HEK293 (cell line): ENCODE data around the gene NGF.
"Not testable (repeated sequence)": the region's sequence is repeated elsewhere in the genome, so short reads cannot be mapped to it uniquely, and the experiment has no call there.

Experiments
- CTCF ChIP-seq: fragments of 450-650 bp; formaldehyde crosslinking; IDR thresholded peaks from 2 replicates; pipeline ENCODE4 v1.5.1; 2016; ENCODE audit warnings: missing biosample characterization, missing genetic modification characterization
- PBX3 ChIP-seq: sonication (generic); formaldehyde crosslinking; IDR thresholded peaks from 2 replicates; pipeline ENCODE4 v1.8.1; 2022; ENCODE audit warnings: mild to moderate bottlenecking, moderate library complexity, missing genetic modification reagents
- SETDB1 ChIP-seq: IDR thresholded peaks from one replicate; pipeline ENCODE4 v1.6.1; 2017; ENCODE audit warnings: mild to moderate bottlenecking, low read length, moderate library complexity, mixed read lengths; ENCODE audit not compliant: insufficient read length
- SP7 ChIP-seq: fragments of 450-650 bp; formaldehyde crosslinking; IDR thresholded peaks from 2 replicates; pipeline ENCODE4 v1.5.1; 2016; ENCODE audit warnings: missing biosample characterization, missing genetic modification characterization
- ZNF121 ChIP-seq: fragments of 450-650 bp; formaldehyde crosslinking; IDR thresholded peaks from 2 replicates; pipeline ENCODE4 v1.5.1; 2016; ENCODE audit warnings: missing biosample characterization, missing genetic modification characterization
- ZNF501 ChIP-seq: fragments of 450-650 bp; formaldehyde crosslinking; IDR thresholded peaks from 2 replicates; pipeline ENCODE4 v1.5.1; 2016; ENCODE audit warnings: missing biosample characterization, missing genetic modification characterization
- ZNF626 ChIP-seq: fragments of 450-650 bp; sonication (Bioruptor Pico); formaldehyde crosslinking; IDR thresholded peaks from 2 replicates; pipeline ENCODE4 v1.5.1; 2018; ENCODE audit warnings: missing biosample characterization, missing genetic modification characterization, inconsistent platforms
- ZNF639 ChIP-seq: fragments of 450-650 bp; formaldehyde crosslinking; IDR thresholded peaks from 2 replicates; pipeline ENCODE4 v1.5.1; 2016; ENCODE audit warnings: missing biosample characterization, missing genetic modification characterization
- ZNF776 ChIP-seq: fragments of 450-650 bp; formaldehyde crosslinking; IDR thresholded peaks from 2 replicates; pipeline ENCODE4 v1.5.0; 2017; ENCODE audit warnings: missing biosample characterization, missing genetic modification characterization, borderline replicate concordance
- TF ChIP-seq, protein P1 (sequence below): fragments of 450-650 bp; formaldehyde crosslinking; IDR thresholded peaks from 2 replicates; pipeline ENCODE4 v1.5.1; 2016; ENCODE audit warnings: missing biosample characterization, missing genetic modification characterization, borderline replicate concordance

DNA sequence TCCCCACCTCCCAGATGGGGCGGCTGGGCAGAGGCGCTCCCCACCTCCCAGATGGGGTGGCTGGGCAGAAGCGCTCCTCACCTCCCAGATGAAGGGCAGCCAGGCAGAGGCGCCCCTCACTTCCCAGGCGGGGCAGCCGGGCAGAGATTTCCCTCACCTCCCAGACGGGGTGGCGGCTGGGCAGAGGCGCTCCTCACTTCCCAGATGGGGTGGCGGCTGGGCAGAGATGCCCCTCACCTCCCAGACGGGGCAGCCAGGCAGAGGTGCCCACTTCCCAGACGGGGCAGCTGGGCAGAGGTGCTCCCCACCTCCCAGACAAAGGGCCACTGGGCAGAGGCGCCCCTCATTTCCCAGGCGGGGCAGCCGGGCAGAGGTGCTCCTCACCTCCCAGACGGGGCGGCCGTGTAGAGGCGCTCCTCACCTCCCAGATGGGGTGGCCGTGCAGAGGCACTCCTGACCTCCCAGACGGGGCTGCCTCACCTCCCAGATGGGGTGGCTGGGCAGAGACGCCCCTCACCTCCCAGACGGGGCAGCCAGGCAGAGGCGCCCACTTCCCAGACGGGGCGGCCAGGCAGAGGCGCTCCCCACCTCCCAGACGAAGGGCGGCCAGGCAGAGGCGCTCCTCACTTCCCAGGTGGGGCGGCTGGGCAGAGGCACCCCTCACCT, 21.9 kb upstream of the NGF start:
- TF ChIP-seq CTCF; PBX3; ZNF639; SETDB1; ZNF626; ZNF121 (tag by site-specific recombination); ZNF776 (tag by site-specific recombination); SP7 (tag by site-specific recombination); ZNF501 (tag by site-specific recombination): not testable (repeated sequence)
- TF ChIP-seq, protein P1, sequence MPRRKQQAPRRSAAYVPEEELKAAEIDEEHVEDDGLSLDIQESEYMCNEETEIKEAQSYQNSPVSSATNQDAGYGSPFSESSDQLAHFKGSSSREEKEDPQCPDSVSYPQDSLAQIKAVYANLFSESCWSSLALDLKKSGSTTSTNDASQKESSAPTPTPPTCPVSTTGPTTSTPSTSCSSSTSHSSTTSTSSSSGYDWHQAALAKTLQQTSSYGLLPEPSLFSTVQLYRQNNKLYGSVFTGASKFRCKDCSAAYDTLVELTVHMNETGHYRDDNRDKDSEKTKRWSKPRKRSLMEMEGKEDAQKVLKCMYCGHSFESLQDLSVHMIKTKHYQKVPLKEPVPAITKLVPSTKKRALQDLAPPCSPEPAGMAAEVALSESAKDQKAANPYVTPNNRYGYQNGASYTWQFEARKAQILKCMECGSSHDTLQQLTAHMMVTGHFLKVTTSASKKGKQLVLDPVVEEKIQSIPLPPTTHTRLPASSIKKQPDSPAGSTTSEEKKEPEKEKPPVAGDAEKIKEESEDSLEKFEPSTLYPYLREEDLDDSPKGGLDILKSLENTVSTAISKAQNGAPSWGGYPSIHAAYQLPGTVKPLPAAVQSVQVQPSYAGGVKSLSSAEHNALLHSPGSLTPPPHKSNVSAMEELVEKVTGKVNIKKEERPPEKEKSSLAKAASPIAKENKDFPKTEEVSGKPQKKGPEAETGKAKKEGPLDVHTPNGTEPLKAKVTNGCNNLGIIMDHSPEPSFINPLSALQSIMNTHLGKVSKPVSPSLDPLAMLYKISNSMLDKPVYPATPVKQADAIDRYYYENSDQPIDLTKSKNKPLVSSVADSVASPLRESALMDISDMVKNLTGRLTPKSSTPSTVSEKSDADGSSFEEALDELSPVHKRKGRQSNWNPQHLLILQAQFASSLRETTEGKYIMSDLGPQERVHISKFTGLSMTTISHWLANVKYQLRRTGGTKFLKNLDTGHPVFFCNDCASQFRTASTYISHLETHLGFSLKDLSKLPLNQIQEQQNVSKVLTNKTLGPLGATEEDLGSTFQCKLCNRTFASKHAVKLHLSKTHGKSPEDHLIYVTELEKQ = not testable (repeated sequence)
